GM18868 (cell line): ENCODE results near the gene TNFSF8.

Experiments
- ATAC-seq: cut with Tn5 transposase; IDR thresholded peaks from one replicate; pipeline ENCODE4 v1.9.1; 2021; ENCODE audit warnings: mild to moderate bottlenecking, moderate library complexity; ENCODE audit not compliant: unreplicated experiment

TNFSF8 gene, protein sequence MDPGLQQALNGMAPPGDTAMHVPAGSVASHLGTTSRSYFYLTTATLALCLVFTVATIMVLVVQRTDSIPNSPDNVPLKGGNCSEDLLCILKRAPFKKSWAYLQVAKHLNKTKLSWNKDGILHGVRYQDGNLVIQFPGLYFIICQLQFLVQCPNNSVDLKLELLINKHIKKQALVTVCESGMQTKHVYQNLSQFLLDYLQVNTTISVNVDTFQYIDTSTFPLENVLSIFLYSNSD

GRCh38 chr9:114930056-114930812 lies at the start of gene TNFSF8:
Gene TNFSF8 (minus strand): TSS chr9:114930591. CDS start chr9:114930303, 288 bp downstream.
- peak; percentile 65 for ATAC-seq

GRCh38 chr9:114973216-114973615 lies 42.8 kb upstream of the TNFSF8 start:
- ATAC-seq = no peak

DNA sequence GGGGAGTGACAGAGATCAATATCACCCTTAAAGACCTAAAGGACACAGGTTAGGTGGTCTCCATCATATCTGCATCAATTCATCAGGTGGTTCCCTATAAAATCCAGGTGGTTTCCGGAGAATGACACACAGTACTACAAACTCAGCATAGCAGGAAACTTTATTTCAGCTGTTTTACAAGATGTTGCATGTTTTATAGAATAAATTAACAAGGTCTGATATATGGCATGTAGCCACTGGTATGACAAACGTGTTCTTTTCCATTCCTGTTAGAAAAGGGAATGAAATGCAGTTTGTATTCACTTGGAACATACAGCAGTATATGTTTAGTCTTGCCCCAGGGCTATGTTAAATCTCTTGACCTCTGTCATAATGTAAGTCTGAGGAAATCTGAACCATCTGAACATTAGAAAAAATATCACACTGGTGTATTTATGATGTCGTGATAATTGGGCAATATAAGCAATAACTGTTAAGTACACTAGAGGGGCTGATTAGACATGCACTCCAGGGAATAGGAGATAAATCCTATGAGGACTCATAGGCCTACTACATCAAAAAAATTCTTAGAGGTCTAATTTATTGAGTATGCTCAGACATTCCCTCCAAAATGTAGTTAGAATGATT lies 42.2 kb upstream of the TNFSF8 start:
- no peak for ATAC-seq

DNA sequence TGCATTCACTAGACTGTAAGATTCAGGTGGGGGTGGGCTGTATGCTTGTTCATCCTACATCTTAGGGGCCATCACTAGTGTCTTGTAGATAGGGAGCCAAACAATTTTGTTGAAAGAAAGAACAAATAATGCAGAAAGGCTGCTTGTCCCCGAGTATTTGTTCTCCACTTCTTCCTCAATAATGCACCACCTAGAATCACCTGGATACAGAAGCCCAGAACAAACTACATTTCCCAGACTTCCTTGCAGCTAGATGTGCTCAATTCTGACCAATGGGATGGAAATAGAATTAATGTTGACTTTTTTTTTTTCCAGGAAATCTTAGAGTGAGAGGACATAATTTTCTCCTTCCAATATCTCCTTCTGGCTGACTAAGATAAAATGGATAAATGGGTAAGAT lies 38.9 kb upstream of the TNFSF8 start:
- ATAC-seq = no peak

DNA sequence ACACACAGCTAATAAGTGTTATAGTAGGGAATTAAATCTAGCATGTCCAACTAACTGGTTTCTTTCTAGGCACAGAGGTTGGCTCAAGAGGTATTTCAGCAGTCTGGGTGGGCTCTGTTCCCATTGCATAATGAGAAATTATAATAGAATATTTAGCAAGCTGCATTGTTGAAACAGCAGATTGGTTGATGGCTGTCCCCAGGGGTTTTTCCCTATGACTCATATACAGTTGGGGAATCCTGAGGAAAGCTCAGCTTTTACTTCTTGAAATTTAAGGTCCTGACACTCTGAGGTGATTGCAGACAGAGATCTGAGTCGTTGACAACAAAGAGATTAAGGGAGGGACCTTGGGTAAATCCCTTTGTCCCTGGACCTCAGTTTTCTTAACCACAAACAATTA lies 38.3 kb upstream of the TNFSF8 start:
- peak; percentile 87 for ATAC-seq

DNA sequence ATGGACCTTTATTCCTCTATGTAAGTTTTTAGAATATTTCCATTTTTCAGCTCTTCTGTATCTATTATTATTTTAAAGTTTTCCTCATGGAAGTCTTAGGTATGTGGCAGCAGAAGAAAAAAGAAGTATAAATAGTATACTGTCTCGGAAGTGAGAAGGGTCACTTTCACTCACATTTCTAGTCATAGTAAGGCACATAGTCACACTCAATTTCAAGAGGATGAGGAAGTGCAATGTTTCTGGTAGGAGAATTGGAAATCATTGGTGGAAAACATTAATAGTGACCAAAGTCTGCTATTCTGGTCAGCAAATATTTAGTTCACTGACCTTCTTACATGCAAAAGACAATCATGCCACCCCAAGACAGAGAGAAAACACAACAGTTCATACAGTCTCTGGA lies 35.2 kb upstream of the TNFSF8 start:
- ATAC-seq = no peak

- ATAC-seq = no peak
Observed at GRCh38 chr9:114962809-114963208, 32.4 kb upstream of the TNFSF8 start.

DNA sequence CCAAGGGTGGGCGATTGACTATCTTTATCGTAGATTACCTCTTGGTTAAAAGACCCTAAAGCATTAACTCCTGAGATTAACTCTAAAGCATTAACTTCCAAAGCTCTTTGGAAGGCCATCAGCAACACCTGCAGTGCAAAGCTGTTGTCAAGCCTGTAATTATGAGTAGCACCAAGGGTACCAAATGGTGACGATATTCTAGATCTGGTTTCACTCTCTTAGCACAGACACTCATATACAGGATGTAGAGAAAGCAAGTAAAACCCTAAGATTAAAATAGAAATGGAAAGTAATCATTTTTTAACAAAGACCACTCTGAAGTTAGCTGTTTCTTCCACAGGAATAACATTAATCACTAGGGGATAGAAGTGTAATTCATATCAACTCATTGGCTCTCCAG lies 29.9 kb upstream of the TNFSF8 start:
- no peak for ATAC-seq

GRCh38 chr9:114958844-114959235 lies 28.4 kb upstream of the TNFSF8 start:
- no peak for ATAC-seq

- ATAC-seq = peak; percentile 60
Observed at GRCh38 chr9:114958021-114958843, 27.8 kb upstream of the TNFSF8 start.

DNA sequence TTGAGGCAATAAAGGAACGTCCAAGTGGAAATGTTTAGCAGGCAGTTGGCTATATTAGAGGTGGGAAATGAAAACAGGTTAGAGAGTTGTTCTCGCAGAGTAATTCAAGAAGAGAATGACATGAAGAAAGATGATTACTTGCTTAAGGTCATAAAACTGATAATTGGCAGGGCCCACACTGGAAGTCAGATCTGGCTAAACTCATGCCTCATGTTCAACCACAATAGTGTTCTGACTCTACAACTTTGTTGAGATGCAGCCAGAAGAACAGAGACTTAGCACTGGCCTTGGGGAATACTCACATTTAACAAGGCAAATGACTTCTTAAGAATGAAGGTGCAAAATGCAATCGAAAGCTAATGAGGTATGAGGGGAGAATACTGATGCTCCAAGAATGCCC lies 27.2 kb upstream of the TNFSF8 start:
- ATAC-seq = peak; percentile 26

DNA sequence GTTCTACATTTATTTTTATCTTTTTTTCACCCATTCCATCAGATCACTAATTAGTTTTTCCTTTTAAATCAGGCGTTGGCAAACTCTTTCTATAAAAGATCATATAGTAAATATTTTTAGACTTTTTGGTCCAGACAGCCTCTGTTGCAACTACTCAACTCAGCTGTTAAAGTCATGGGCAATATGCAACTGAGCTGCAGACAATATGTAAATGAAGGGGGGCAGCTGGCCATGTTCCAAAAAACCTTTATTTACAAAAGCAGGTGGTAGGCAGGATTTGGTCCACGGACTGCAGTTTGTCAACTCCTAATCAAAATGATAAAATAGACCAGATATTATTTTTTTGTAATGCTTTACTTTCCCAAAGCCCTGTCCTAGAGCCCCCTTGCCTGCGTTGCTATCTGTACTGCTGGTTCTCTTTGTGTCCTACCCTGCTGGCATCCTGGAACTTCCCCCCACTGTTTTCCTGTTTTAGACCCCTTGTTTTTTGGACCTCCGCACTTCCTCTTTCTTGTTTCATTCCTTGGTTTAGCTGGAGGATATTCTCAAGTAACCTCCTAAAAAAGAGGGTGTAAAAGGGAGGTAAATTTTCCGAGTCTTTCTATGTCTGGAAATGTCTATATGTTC lies 24.7 kb upstream of the TNFSF8 start:
- ATAC-seq = no peak

DNA sequence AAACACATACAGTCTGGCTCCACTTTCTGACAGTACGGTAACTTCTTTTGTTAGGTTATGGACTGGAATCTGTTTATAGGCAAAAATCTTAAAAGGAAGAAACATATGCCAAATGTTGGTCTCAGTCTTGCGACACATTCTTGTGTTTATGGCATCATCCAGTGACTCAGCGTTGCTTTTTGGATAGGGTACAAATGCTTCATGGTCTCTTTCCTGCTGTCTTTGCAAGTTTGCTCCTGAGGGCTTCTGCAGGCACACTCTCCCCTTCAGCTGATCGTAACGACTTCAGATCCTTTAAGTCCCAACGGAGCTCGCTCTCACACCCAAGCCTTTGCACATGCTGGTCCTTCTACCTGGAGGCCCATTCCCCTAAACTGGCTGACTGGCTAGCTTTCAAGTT lies 23.6 kb upstream of the TNFSF8 start:
- no peak for ATAC-seq

DNA sequence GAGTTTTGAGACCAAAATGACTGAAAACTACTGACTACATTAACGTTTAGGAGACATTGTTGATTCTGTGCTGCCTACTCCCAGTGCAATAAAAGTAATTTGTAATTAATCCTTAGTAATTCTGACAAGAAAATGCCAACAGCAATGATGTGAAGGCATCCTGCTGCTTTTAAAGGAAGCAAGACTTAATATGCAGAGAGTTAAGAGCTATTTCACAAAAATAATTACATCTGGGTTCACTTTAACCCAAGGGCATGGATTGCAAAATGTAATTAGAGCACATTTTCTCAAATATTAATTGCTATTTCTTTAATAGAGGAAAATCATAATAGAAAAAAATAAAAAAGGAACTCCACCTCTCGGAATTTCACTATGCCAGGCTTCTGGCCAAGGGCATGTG lies 22.7 kb upstream of the TNFSF8 start:
- ATAC-seq = no peak

DNA sequence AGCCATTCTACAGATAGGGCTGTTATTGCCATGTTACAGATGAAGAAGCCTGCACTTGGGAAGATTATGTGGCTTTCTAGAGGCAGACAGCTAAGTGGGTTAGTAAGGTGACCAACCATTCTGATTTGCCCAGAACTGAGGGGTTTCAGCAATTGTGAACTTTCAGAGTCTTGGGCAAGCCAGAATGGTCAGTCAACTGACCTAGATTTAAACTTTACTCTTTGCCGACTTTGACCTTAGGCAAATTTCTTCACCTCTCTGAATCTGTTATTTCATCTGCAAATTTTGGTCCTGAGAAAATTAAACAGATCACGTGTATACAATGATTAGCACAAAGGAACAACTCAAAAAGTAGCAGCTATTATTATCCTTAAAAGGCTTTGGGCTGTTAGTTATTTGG lies 20.4 kb upstream of the TNFSF8 start:
- no peak for ATAC-seq

GRCh38 chr9:114947058-114947457 lies 16.7 kb upstream of the TNFSF8 start:
- ATAC-seq = no peak

GRCh38 chr9:114945616-114946412 lies 15.4 kb upstream of the TNFSF8 start:
- ATAC-seq = no peak

DNA sequence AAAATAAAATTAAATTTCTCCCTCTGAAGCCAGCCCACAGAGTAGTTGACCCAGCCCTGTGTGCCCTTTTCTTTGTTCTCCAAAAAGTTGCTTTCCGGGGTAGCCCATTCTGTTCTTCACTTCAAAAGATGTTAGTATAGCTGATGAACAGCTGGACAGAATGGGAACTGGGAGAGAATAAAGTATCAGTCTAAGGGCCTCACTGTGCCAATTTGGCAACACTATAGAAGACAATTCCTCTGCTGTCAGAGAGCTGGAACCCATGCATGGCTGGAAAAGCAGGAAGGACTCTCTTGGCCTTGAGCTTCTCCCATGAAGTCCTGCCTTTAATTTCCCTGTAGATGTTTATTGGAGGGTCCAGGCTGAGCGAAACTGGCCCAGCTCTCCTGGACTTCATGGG lies 11.0 kb upstream of the TNFSF8 start:
- no peak for ATAC-seq

- no peak for ATAC-seq
Observed at GRCh38 chr9:114938687-114939575, 8.5 kb upstream of the TNFSF8 start.
